Stimulated activated CD8-positive, alpha-beta memory T cell treated with anti-CD3 and anti-CD28 coated beads, Interleukin-7, amount 100 ng/mL, for 48 hours (primary cell): Measurements from ENCODE around the gene RASGRF2.

Experiments
- DNase-seq, 2 donors: peaks; one replicate each; pipeline ENCODE4 v3.0.0-alpha.2; 2020; ENCODE audit warnings: low read depth in 1 of 2; ENCODE audit errors: extremely low read depth in 1 of 2

RASGRF2 gene

GRCh38 chr5:80977764-80978163, 17.6 kb downstream of the RASGRF2 start:
- DNase-seq = no peak

DNA sequence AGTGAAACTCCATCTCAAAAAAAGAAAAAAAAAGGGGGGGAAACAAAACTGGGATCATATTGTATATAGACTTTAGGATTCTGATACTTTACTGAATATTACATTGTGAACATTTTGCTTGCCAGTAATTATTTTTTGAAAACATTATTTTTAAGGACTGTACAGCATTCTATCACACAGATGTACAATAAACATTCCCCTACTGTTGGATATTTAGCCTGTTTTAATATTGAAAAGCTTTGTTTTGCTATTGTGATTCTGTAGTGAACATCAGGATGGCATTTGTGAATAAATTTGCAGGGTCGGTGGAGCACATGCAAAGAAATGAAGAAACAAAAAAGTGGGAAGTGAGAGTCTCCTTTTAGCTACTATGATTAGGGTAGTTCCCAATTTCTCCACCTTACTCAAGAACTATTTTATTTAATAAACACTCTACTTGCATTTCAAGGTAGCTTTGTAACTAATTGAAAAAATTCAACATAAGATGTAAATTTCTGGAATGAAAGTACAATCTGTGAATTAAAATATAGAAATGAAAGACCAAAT, 18.7 kb downstream of the RASGRF2 start:
- no peak for DNase-seq

- DNase-seq = no peak
Measured at GRCh38 chr5:80982093-80982492, 21.9 kb downstream of the RASGRF2 start.

GRCh38 chr5:80985600-80986228, 25.6 kb downstream of the RASGRF2 start:
- DNase-seq = no peak

DNA sequence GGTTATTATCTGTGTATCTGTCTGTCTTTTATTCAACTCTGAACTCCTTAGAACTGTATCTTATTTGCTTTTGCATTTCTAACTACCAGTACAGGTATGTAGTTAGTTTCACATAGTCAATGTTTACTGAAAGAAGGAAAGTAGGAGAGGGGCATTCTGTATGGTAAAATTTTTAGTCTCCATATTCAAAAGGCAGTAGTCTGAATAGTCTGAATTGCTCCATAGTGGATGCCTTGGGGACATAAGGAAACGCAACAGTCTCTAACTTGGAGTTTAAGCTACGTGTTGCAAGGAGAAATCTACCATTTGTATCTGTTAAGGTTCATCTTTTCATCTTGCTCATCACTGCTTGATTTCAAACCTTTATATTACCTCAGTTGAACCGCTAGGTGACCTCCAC, 26.2 kb downstream of the RASGRF2 start:
- no peak for DNase-seq

- DNase-seq = no peak
Measured at GRCh38 chr5:80987078-80987766, 27.1 kb downstream of the RASGRF2 start.

DNA sequence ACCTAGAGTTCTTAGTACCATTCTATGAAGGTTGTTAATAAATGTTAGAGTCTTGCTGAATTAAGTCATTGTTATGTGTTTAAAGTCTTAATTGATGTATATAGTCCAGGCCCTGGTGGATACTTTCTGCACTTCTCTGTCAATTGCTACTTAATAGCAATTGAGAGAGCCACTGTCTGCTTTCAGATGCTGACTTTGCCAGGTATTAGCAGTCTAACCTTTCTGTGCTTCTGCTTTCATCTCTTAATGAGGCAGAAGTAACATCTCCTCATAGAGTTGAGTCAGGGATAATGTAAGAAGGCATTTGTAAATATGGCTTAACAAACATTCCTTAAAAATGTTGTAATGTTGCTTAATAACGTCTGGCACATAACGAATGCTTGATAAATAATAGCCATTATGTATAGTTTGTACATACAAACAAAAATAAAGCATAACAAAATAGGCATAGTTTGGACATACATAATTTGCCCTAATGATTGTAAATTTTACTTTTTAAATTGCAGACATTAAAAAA, 28.3 kb downstream of the RASGRF2 start:
- no peak for DNase-seq

DNA sequence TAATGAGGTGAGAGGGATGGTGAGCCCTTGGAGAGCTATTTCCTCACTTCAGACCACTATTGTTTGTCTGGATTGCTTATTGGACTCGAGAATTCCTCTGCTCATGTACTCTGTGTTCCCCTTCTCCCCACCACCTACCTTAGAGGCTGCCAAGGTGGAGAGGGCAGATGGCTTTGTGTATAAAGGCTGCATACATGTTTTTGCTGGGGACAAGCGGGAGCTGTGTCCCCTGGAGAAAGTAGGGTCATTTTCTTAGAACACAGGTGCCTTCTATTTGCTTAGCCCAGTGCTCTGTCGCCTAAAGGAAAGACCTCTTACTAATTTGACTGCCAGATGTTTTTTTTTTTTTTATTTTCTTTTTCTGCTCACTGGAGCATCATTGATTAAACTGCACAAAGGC, 29.7 kb downstream of the RASGRF2 start:
- no peak for DNase-seq

GRCh38 chr5:80990527-80990926, 30.4 kb downstream of the RASGRF2 start:
- DNase-seq = no peak

DNA sequence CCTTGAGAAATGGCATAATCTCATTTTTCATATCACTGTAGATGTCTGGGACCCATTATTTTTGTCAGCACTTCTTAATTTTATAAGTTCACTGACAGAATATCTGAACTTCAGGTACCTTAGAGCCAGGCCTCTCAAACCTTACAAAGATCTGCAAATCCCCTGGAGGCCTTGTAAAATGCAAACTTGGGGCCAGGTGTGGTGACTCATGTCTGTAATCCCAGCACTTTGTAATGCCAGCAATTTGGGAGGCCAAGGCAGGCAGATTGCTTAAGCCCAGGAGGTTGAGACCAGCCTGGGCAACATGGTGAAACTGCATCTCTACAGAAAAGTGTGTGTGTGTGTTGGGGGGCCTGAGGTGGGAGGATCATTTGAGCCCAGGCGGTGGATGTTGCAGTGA, 30.8 kb downstream of the RASGRF2 start:
- no peak for DNase-seq

- no peak for DNase-seq
Measured at GRCh38 chr5:80995908-80996307, 35.7 kb downstream of the RASGRF2 start.

DNA sequence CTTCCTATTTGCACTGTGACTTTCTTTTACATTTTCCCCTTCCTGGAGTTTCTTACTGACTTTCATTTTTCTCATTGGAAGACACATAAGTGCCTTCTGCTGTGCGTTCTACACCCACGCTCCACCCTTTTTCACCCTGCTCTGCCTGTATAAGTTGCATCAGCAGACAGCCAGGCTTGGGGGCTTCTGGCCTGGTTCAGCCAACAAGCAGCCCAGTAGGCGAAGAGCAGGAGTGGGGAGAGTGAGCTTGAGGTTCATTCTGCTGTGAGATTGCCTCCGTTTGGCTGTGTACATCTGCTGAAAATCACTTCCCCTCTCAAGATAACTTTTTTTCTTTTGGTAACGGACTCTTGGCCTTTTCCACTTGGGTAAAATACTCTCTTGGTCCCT, 38.4 kb downstream of the RASGRF2 start:
- DNase-seq = peak; percentile 19 to 50

- DNase-seq = no peak
Measured at GRCh38 chr5:81003811-81004386, 43.7 kb downstream of the RASGRF2 start.

DNA sequence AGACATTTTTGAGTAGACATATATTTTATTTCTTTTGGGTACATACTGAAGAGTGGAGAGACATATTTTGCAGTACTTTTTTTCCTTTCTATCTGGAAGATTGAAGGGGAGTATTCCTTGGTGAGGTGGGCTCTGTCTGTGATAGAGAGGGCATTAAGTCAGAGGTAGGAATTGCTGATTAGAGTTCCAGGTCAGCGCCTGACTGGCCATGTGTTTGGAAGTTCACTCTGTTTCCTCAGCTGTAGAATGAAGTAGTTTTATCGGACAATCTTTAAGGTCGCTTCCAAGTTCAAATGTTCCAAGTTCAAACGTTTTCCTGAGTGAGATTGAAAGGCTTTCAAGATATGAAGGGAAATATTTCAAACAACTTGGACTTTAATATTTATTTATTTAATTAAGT, 45.5 kb downstream of the RASGRF2 start:
- DNase-seq = no peak

- DNase-seq = no peak
Measured at GRCh38 chr5:81006231-81006630, 46.1 kb downstream of the RASGRF2 start.

DNA sequence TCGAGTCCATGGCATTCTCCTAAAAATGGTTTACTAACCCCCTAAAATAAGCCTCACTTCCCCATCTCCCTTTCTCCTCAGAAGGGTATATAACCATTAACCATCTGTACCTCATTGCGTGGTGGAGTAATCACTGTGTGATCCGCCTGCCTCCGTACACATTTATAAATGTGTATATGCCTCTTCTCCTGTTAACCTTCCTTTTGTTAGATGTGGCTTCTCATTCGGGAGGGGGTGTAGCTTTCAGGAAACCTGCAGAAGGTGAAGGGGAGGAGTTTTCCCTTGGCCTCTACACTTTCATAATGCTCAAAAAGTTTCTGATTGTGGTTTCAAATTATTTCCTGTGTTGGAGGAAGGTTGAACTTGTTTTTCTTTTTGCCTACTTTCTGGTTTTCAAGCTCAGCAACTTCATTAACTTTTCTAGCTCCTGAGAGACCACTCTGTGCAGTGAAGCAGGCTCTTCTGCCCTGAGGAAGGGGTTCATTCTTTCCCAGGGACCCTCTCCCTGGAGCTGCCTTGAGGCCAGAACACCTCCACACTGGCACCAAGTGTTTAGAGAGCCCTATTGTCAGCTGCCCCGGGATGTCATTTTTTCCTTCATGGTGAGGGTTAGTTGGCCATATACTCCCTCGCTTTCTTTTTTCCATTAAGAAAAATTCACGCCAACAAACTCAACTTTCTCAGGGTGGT, 46.9 kb downstream of the RASGRF2 start:
- DNase-seq = peak; percentile 13 to 51

GRCh38 chr5:81007637-81008027, 47.5 kb downstream of the RASGRF2 start:
- DNase-seq = no peak

GRCh38 chr5:81010336-81011169, 50.4 kb downstream of the RASGRF2 start:
- DNase-seq = no peak

- no peak for DNase-seq
Measured at GRCh38 chr5:81014348-81014747, 54.2 kb downstream of the RASGRF2 start.

DNA sequence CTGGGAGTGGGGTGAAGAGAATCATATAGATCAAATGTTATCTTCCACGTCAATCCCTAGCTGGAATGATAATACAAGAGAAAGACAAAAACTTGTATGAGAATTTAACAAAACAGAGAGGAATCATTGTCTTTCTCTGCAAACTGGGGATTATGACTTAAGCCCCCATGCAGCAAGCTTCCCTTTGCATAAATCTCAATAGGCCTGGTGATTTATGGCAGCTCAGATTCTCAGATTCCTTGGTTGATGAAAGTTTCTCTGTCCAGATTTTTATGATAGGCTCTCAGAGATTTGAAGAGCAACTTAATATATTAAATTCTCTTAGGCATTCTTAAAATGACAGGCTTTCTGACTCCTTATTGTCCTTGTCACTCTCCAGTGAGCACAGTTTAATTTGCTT, 56.0 kb downstream of the RASGRF2 start:
- no peak for DNase-seq
